ENCODE results near the gene CLIP1.

Gene CLIP1

DNA sequence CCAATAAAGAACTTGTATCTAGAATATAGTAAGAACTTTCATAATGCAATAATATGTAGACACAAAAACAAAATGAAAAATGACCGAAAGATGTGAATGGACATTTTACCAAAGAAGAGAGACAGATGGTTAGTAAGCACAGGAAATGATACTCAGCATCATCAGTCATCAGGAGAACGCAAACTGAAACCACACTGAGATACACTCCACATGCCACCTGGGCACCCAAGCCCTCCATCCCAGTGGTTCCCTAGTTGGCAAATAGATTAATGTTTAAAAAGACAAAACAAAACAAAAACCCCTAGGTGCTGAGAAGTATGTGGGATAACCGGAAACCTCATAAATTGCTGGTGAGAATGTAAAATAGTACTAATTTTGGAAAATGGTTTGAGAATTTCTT, 129.4 kb downstream of the CLIP1 start:
- no peak overlapping the region for H3K4me3 ChIP-seq (ENCODE audit: insufficient read depth, low read length, poor library complexity, severe bottlenecking)
- no peak overlapping the region for H3K4me2 ChIP-seq (ENCODE audit: low read depth, low read length, poor library complexity, severe bottlenecking)
- no peaks in the 10 kb centered on the region for H4K20me1 ChIP-seq (ENCODE audit: low read depth, low read length)
- no peaks in the 10 kb centered on the region for H3K9me2 ChIP-seq (replicated peaks; ENCODE audit: insufficient read depth, low read length)
- no peaks in the 10 kb centered on the region for H3F3A ChIP-seq (ENCODE audit: insufficient read depth)
- no peaks in the 10 kb centered on the region for H3K79me2 ChIP-seq (ENCODE audit: insufficient read depth, low read length)
- TF ChIP-seq, protein P1, sequence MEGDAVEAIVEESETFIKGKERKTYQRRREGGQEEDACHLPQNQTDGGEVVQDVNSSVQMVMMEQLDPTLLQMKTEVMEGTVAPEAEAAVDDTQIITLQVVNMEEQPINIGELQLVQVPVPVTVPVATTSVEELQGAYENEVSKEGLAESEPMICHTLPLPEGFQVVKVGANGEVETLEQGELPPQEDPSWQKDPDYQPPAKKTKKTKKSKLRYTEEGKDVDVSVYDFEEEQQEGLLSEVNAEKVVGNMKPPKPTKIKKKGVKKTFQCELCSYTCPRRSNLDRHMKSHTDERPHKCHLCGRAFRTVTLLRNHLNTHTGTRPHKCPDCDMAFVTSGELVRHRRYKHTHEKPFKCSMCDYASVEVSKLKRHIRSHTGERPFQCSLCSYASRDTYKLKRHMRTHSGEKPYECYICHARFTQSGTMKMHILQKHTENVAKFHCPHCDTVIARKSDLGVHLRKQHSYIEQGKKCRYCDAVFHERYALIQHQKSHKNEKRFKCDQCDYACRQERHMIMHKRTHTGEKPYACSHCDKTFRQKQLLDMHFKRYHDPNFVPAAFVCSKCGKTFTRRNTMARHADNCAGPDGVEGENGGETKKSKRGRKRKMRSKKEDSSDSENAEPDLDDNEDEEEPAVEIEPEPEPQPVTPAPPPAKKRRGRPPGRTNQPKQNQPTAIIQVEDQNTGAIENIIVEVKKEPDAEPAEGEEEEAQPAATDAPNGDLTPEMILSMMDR (IDR thresholded peaks at IDR 0.05; ENCODE audit: insufficient read depth, low read length, poor library complexity, severe bottlenecking): no peak
- TF ChIP-seq EZH2phosphoT487 (conservative IDR thresholded peaks at IDR 0.05; ENCODE audit: low read length): no peak
- no peak overlapping the region for H3K27ac ChIP-seq (ENCODE audit: low read depth, low read length)
- no peak overlapping the region for H2AFZ ChIP-seq (ENCODE audit: low read depth, low read length, severe bottlenecking)
- H3K27me3 ChIP-seq (ENCODE audit: low read length): no peaks in the 10 kb centered on the region
- H3K36me3 ChIP-seq (ENCODE audit: low read length): no peaks in the 10 kb centered on the region
- H3K9ac ChIP-seq (ENCODE audit: low read length): no peak overlapping the region
- H3K9me3 ChIP-seq (ENCODE audit: insufficient read depth, low read length): no peaks in the 10 kb centered on the region

DNA sequence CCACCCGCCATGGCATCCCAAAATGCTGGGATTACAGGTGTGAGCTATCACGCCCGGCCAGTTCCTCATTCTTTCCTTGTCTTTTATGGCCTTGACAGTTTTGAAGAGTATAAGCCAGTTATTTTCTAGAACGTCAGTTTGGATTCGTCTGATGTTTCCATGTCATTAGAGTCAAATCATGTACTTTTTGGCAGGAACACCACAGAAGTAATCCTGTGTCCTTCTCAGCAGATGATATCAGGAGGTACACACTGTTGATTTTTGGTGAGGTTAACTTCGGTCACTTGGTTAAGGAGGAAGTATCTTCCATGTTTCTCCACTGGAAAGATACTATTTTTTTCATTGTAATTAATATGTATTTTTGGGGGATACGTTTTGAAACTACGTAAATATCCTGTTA, 131.0 kb downstream of the CLIP1 start:
- Histone ChIP-seq H4K20me1 (ENCODE audit: low read depth, low read length) (no peaks in the 10 kb centered on the region), H3F3A (ENCODE audit: insufficient read depth) (no peaks in the 10 kb centered on the region), H3K27ac (ENCODE audit: low read depth, low read length) (no peak overlapping the region), H3K9me2 (replicated peaks; ENCODE audit: insufficient read depth, low read length) (no peaks in the 10 kb centered on the region), H2AFZ (ENCODE audit: low read depth, low read length, severe bottlenecking) (no peak overlapping the region), H3K9ac (ENCODE audit: low read length) (no peak overlapping the region), H3K4me3 (ENCODE audit: insufficient read depth, low read length, poor library complexity, severe bottlenecking) (no peak overlapping the region), H3K36me3 (ENCODE audit: low read length) (no peaks in the 10 kb centered on the region), H3K9me3 (ENCODE audit: insufficient read depth, low read length) (no peaks in the 10 kb centered on the region), H3K4me2 (ENCODE audit: low read depth, low read length, poor library complexity, severe bottlenecking) (no peak overlapping the region), H3K27me3 (ENCODE audit: low read length) (no peaks in the 10 kb centered on the region), H3K79me2 (ENCODE audit: insufficient read depth, low read length) (no peaks in the 10 kb centered on the region)
- no peak for TF ChIP-seq EZH2phosphoT487 (conservative IDR thresholded peaks at IDR 0.05; ENCODE audit: low read length)
- TF ChIP-seq, protein P1 (IDR thresholded peaks at IDR 0.05; ENCODE audit: insufficient read depth, low read length, poor library complexity, severe bottlenecking): no peak

DNA sequence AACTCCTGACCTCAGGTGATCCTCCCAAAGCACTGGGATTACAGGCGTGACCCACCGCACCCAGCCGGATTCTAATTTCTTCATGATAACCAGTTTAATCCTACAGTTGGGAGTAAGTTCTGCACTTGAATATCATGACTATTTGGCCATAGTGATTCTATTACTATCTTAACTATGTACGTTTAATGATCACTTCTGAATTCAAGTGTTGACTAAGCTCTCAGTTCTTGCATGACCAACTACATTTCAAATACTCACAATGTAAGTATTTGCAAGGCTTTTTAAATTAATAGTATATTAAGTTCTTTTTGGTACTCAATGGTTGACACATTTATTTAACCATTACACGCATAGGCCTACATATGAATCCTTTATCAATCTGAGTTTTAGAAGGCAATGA, 138.8 kb downstream of the CLIP1 start:
- Histone ChIP-seq H3K4me2 (ENCODE audit: low read depth, low read length, poor library complexity, severe bottlenecking) (no peak overlapping the region), H2AFZ (ENCODE audit: low read depth, low read length, severe bottlenecking) (no peak overlapping the region), H3K9ac (ENCODE audit: low read length) (no peak overlapping the region), H3K27ac (ENCODE audit: low read depth, low read length) (no peak overlapping the region), H3K36me3 (ENCODE audit: low read length) (no peaks in the 10 kb centered on the region), H4K20me1 (ENCODE audit: low read depth, low read length) (no peaks in the 10 kb centered on the region), H3K4me3 (ENCODE audit: insufficient read depth, low read length, poor library complexity, severe bottlenecking) (no peak overlapping the region), H3K27me3 (ENCODE audit: low read length) (no peaks in the 10 kb centered on the region), H3K9me2 (replicated peaks; ENCODE audit: insufficient read depth, low read length) (no peaks in the 10 kb centered on the region), H3F3A (ENCODE audit: insufficient read depth) (no peaks in the 10 kb centered on the region), H3K79me2 (ENCODE audit: insufficient read depth, low read length) (no peaks in the 10 kb centered on the region), H3K9me3 (ENCODE audit: insufficient read depth, low read length) (no peaks in the 10 kb centered on the region)
- no peak for TF ChIP-seq EZH2phosphoT487 (conservative IDR thresholded peaks at IDR 0.05; ENCODE audit: low read length)

DNA sequence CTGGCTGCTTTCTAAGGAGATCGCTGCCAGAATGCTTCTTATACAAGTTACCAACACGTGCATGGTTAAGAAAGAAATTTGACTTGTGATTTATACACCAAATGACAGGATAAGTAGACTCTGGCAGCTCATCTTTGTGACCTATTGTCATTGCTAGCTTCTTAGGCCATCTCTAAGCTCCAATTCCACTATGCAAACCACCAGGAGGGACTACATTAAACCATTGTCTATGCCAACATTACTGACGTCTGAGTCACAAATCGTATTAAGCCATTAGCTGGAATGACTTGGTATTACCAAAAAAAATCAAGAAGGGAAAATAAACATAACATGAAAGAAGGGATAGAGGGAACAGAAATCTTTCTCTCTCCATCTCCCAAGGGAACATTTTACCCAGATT, 140.4 kb downstream of the CLIP1 start:
- H2AFZ ChIP-seq (ENCODE audit: low read depth, low read length, severe bottlenecking): no peak overlapping the region
- H3F3A ChIP-seq (ENCODE audit: insufficient read depth): no peaks in the 10 kb centered on the region
- H3K4me2 ChIP-seq (ENCODE audit: low read depth, low read length, poor library complexity, severe bottlenecking): no peak overlapping the region
- no peaks in the 10 kb centered on the region for H3K9me3 ChIP-seq (ENCODE audit: insufficient read depth, low read length)
- no peak overlapping the region for H3K27ac ChIP-seq (ENCODE audit: low read depth, low read length)
- no peak overlapping the region for H3K9ac ChIP-seq (ENCODE audit: low read length)
- H3K9me2 ChIP-seq (replicated peaks; ENCODE audit: insufficient read depth, low read length): no peaks in the 10 kb centered on the region
- TF ChIP-seq, protein P1 (IDR thresholded peaks at IDR 0.05; ENCODE audit: insufficient read depth, low read length, poor library complexity, severe bottlenecking): no peak
- no peak for TF ChIP-seq EZH2phosphoT487 (conservative IDR thresholded peaks at IDR 0.05; ENCODE audit: low read length)
- no peaks in the 10 kb centered on the region for H3K36me3 ChIP-seq (ENCODE audit: low read length)
- H3K27me3 ChIP-seq (ENCODE audit: low read length): no peaks in the 10 kb centered on the region
- H4K20me1 ChIP-seq (ENCODE audit: low read depth, low read length): no peaks in the 10 kb centered on the region
- H3K4me3 ChIP-seq (ENCODE audit: insufficient read depth, low read length, poor library complexity, severe bottlenecking): no peak overlapping the region
- H3K79me2 ChIP-seq (ENCODE audit: insufficient read depth, low read length): no peaks in the 10 kb centered on the region
